Measurements from ENCODE around the gene CEBPA. TPM values are rescaled to one million over a fixed set of nuclear protein-coding genes. Genes with fewer than 3 reads are reported as not detected.

Gene CEBPA
- total and polyA plus RNA-seq, 3 experiments from 2014 or later: 1.1 to 1.6 (median 1.3) TPM

- Histone ChIP-seq H3K27me3 (ENCODE audit: insufficient read depth, low read length, poor library complexity, severe bottlenecking) (no peaks in the 10 kb centered on the region), H3K4me3 (ENCODE audit: low read length) (no peak overlapping the region), H3K4me1 (ENCODE audit: insufficient read depth, low read length) (no peaks in the 10 kb centered on the region), H3K9me3 (ENCODE audit: low read length) (no peaks in the 10 kb centered on the region), H3K27ac (ENCODE audit: low read depth, low read length) (no peak overlapping the region), H3K36me3 (ENCODE audit: insufficient read depth, low read length) (no peaks in the 10 kb centered on the region)
- H3K9me3 Mint-ChIP-seq: no peaks in the 10 kb centered on the region
- H3K4me1 Mint-ChIP-seq: peaks cover 6 to 11% (median 10%) of the 10 kb centered on the region in 3 donors
- ChIA-PET CTCF (interaction anchor here (0.7 to 0.9 kb wide), 2 partner anchors 29 to 153 kb away, joined by 3 read pairs; no protein-coding TSS in a partner anchor), POLR2A (interaction anchor here (0.6 kb wide), 1 partner anchor 927 kb away, joined by 3 read pairs; no protein-coding TSS in a partner anchor)
- peak overlapping the region in 1 of 8 donors; percentile 64 for H3K27ac Mint-ChIP-seq
- no peak overlapping the region for H3K4me3 Mint-ChIP-seq
- no peak for DNase-seq
- peaks cover 5 to 21% of the 10 kb centered on the region in 2 donors for H3K27me3 Mint-ChIP-seq
- H3K36me3 Mint-ChIP-seq: no peaks in the 10 kb centered on the region
These were observed 37.4 kb downstream of the CEBPA start for GRCh38 chr19:33264881-33265445.

GRCh38 chr19:33263325-33264023, 38.9 kb downstream of the CEBPA start:
- H3K27ac Mint-ChIP-seq: no peak overlapping the region
- H3K36me3 ChIP-seq (ENCODE audit: insufficient read depth, low read length): no peaks in the 10 kb centered on the region
- H3K4me1 ChIP-seq (ENCODE audit: insufficient read depth, low read length): no peaks in the 10 kb centered on the region
- peaks cover 0 to 2% (median 0%) of the 10 kb centered on the region in 5 donors for H3K9me3 Mint-ChIP-seq
- DNase-seq: no peak
- no peak overlapping the region for H3K4me3 Mint-ChIP-seq
- H3K9me3 ChIP-seq (ENCODE audit: low read length): no peaks in the 10 kb centered on the region
- no peaks in the 10 kb centered on the region for H3K27me3 ChIP-seq (ENCODE audit: insufficient read depth, low read length, poor library complexity, severe bottlenecking)
- peaks cover 6 to 11% (median 10%) of the 10 kb centered on the region in 3 donors for H3K4me1 Mint-ChIP-seq
- POLR2A ChIA-PET: no interaction called here
- CTCF ChIA-PET: no interaction called here
- H3K27me3 Mint-ChIP-seq: peaks cover 5 to 25% of the 10 kb centered on the region in 2 donors
- H3K4me3 ChIP-seq (ENCODE audit: low read length): no peak overlapping the region
- H3K36me3 Mint-ChIP-seq: peaks cover 0 to 3% (median 0%) of the 10 kb centered on the region in 3 donors
- no peak overlapping the region for H3K27ac ChIP-seq (ENCODE audit: low read depth, low read length)

- H3K9me3 Mint-ChIP-seq: peaks cover 0 to 6% (median 4%) of the 10 kb centered on the region in 5 donors
- peak overlapping the region in 2 of 8 donors; percentile 21 to 64 for H3K27ac Mint-ChIP-seq
- H3K36me3 Mint-ChIP-seq: peaks cover 0 to 3% (median 0%) of the 10 kb centered on the region in 3 donors
- Histone ChIP-seq H3K27ac (ENCODE audit: low read depth, low read length) (no peak overlapping the region), H3K27me3 (ENCODE audit: insufficient read depth, low read length, poor library complexity, severe bottlenecking) (no peaks in the 10 kb centered on the region), H3K4me1 (ENCODE audit: insufficient read depth, low read length) (no peaks in the 10 kb centered on the region), H3K36me3 (ENCODE audit: insufficient read depth, low read length) (no peaks in the 10 kb centered on the region), H3K4me3 (ENCODE audit: low read length) (no peak overlapping the region), H3K9me3 (ENCODE audit: low read length) (no peaks in the 10 kb centered on the region)
- H3K27me3 Mint-ChIP-seq: peaks cover 5 to 25% of the 10 kb centered on the region in 2 donors
- H3K4me1 Mint-ChIP-seq: peaks cover 6 to 11% (median 10%) of the 10 kb centered on the region in 3 donors
- DNase-seq: no peak
- H3K4me3 Mint-ChIP-seq: peak overlapping the region in 1 of 7 donors; percentile 45
- CTCF ChIA-PET: no interaction called here
- POLR2A ChIA-PET: interaction anchor here (0.5 kb wide), 1 partner anchor 52 kb away, joined by 4 read pairs; no protein-coding TSS in a partner anchor
These were observed 40.7 kb downstream of the CEBPA start for GRCh38 chr19:33261511-33262189.

- ChIA-PET CTCF (interaction anchor here (1.3 kb wide), 1 partner anchor 146 kb away, joined by 4 read pairs; no protein-coding TSS in a partner anchor), POLR2A (interaction anchor here (0.5 to 0.6 kb wide), 2 partner anchors 51 to 131 kb away, joined by 4 read pairs; no protein-coding TSS in a partner anchor)
- H3K27me3 ChIP-seq (ENCODE audit: insufficient read depth, low read length, poor library complexity, severe bottlenecking): no peaks in the 10 kb centered on the region
- peak overlapping the region in 6 of 7 donors; percentile 25 to 65 (median 37) for H3K4me3 Mint-ChIP-seq
- no peak overlapping the region for H3K4me3 ChIP-seq (ENCODE audit: low read length)
- no peaks in the 10 kb centered on the region for H3K9me3 ChIP-seq (ENCODE audit: low read length)
- H3K36me3 ChIP-seq (ENCODE audit: insufficient read depth, low read length): no peaks in the 10 kb centered on the region
- H3K27ac ChIP-seq (ENCODE audit: low read depth, low read length): no peak overlapping the region
- peaks cover 5 to 25% of the 10 kb centered on the region in 2 donors for H3K27me3 Mint-ChIP-seq
- H3K9me3 Mint-ChIP-seq: peaks cover 0 to 6% (median 4%) of the 10 kb centered on the region in 5 donors
- peak overlapping the region in 2 of 8 donors; percentile 20 to 96 for H3K27ac Mint-ChIP-seq
- DNase-seq: no peak
- H3K4me1 ChIP-seq (ENCODE audit: insufficient read depth, low read length): no peaks in the 10 kb centered on the region
- peaks cover 0 to 3% (median 0%) of the 10 kb centered on the region in 3 donors for H3K36me3 Mint-ChIP-seq
- peaks cover 6 to 11% (median 10%) of the 10 kb centered on the region in 3 donors for H3K4me1 Mint-ChIP-seq
These were observed 41.5 kb downstream of the CEBPA start for GRCh38 chr19:33260628-33261418.

- H3K36me3 ChIP-seq (ENCODE audit: insufficient read depth, low read length): no peaks in the 10 kb centered on the region
These were observed 42.8 kb downstream of the CEBPA start for GRCh38 chr19:33259539-33259938.

GRCh38 chr19:33257828-33258227, 44.5 kb downstream of the CEBPA start:
- no peak overlapping the region for H3K27ac ChIP-seq (ENCODE audit: low read depth, low read length)
- Mint-ChIP-seq H3K9me3 (peaks cover 0 to 6% (median 4%) of the 10 kb centered on the region in 5 donors), H3K27ac (no peak overlapping the region), H3K36me3 (peaks cover 0 to 3% (median 0%) of the 10 kb centered on the region in 3 donors), H3K27me3 (peaks cover 5 to 19% of the 10 kb centered on the region in 2 donors), H3K4me3 (no peak overlapping the region), H3K4me1 (peaks cover 6 to 11% (median 10%) of the 10 kb centered on the region in 3 donors)
- H3K36me3 ChIP-seq (ENCODE audit: insufficient read depth, low read length): no peaks in the 10 kb centered on the region
- H3K4me1 ChIP-seq (ENCODE audit: insufficient read depth, low read length): no peaks in the 10 kb centered on the region
- POLR2A ChIA-PET: interaction anchor here (0.6 kb wide), 1 partner anchor 283 kb away, joined by 4 read pairs; no protein-coding TSS in a partner anchor
- CTCF ChIA-PET: interaction anchor here (1.5 kb wide), 1 partner anchor 149 kb away, joined by 5 read pairs; no protein-coding TSS in a partner anchor
- no peak for DNase-seq
- H3K27me3 ChIP-seq (ENCODE audit: insufficient read depth, low read length, poor library complexity, severe bottlenecking): no peaks in the 10 kb centered on the region
- H3K4me3 ChIP-seq (ENCODE audit: low read length): no peak overlapping the region
- H3K9me3 ChIP-seq (ENCODE audit: low read length): no peaks in the 10 kb centered on the region

More at GRCh38 chr19:33259539-33259938, 42.8 kb downstream of the CEBPA start:
- no peak overlapping the region for H3K4me3 Mint-ChIP-seq
- H3K27me3 Mint-ChIP-seq: peaks cover 5 to 24% of the 10 kb centered on the region in 2 donors
- CTCF ChIA-PET: interaction anchor here (1.3 to 1.5 kb wide), 2 partner anchors 147 kb away, joined by 4 to 5 read pairs; no protein-coding TSS in a partner anchor
- peaks cover 0 to 6% (median 4%) of the 10 kb centered on the region in 5 donors for H3K9me3 Mint-ChIP-seq
- H3K4me1 ChIP-seq (ENCODE audit: insufficient read depth, low read length): no peaks in the 10 kb centered on the region
- DNase-seq: no peak
- no peaks in the 10 kb centered on the region for H3K9me3 ChIP-seq (ENCODE audit: low read length)
- no peak overlapping the region for H3K27ac Mint-ChIP-seq
- peaks cover 6 to 11% (median 10%) of the 10 kb centered on the region in 3 donors for H3K4me1 Mint-ChIP-seq
- no peak overlapping the region for H3K4me3 ChIP-seq (ENCODE audit: low read length)
- no peak overlapping the region for H3K27ac ChIP-seq (ENCODE audit: low read depth, low read length)
- POLR2A ChIA-PET: no interaction called here
- H3K27me3 ChIP-seq (ENCODE audit: insufficient read depth, low read length, poor library complexity, severe bottlenecking): no peaks in the 10 kb centered on the region
- peaks cover 0 to 3% (median 0%) of the 10 kb centered on the region in 3 donors for H3K36me3 Mint-ChIP-seq

GRCh38 chr19:33256261-33256660, 46.1 kb downstream of the CEBPA start:
- H3K27ac ChIP-seq (ENCODE audit: low read depth, low read length): no peak overlapping the region
- no peak for DNase-seq
- Mint-ChIP-seq H3K27ac (peak overlapping the region in 1 of 8 donors; percentile 50), H3K27me3 (peaks cover 3 to 10% of the 10 kb centered on the region in 2 donors), H3K36me3 (peaks cover 0 to 3% (median 0%) of the 10 kb centered on the region in 3 donors), H3K4me1 (peaks cover 4 to 8% (median 6%) of the 10 kb centered on the region in 3 donors), H3K9me3 (peaks cover 0 to 6% (median 4%) of the 10 kb centered on the region in 5 donors), H3K4me3 (no peak overlapping the region)
- H3K4me1 ChIP-seq (ENCODE audit: insufficient read depth, low read length): no peaks in the 10 kb centered on the region
- H3K9me3 ChIP-seq (ENCODE audit: low read length): no peaks in the 10 kb centered on the region
- no peaks in the 10 kb centered on the region for H3K36me3 ChIP-seq (ENCODE audit: insufficient read depth, low read length)
- ChIA-PET POLR2A (no interaction called here), CTCF (no interaction called here)
- no peak overlapping the region for H3K4me3 ChIP-seq (ENCODE audit: low read length)
- H3K27me3 ChIP-seq (ENCODE audit: insufficient read depth, low read length, poor library complexity, severe bottlenecking): no peaks in the 10 kb centered on the region

Measured in CD8-positive, alpha-beta memory T cell (primary cell).